Umbilical cord (tissue), 2 donors: ENCODE data around the gene ATXN7L2. TPM values are rescaled to one million over a fixed set of nuclear protein-coding genes. Genes with fewer than 3 reads are reported as not detected.
"Not testable (repeated sequence)": the region's sequence is repeated elsewhere in the genome, so short reads cannot be mapped to it uniquely, and the experiment has no call there.

Experiments used
- DNase-seq: peaks from one replicate; pipeline ENCODE4 v3.0.0-alpha.2; 2015; ENCODE audit warnings: low spot score
- total RNA-seq: library from RNA; depleted of rRNA; stranded (reverse); fragments of >200 nt; gene quantifications from one replicate; pipeline ENCODE4 v1.2.3, GENCODE V29; 2014; ENCODE audit warnings: low replicate concordance; ENCODE audit not compliant: insufficient read depth

Gene ATXN7L2, protein sequence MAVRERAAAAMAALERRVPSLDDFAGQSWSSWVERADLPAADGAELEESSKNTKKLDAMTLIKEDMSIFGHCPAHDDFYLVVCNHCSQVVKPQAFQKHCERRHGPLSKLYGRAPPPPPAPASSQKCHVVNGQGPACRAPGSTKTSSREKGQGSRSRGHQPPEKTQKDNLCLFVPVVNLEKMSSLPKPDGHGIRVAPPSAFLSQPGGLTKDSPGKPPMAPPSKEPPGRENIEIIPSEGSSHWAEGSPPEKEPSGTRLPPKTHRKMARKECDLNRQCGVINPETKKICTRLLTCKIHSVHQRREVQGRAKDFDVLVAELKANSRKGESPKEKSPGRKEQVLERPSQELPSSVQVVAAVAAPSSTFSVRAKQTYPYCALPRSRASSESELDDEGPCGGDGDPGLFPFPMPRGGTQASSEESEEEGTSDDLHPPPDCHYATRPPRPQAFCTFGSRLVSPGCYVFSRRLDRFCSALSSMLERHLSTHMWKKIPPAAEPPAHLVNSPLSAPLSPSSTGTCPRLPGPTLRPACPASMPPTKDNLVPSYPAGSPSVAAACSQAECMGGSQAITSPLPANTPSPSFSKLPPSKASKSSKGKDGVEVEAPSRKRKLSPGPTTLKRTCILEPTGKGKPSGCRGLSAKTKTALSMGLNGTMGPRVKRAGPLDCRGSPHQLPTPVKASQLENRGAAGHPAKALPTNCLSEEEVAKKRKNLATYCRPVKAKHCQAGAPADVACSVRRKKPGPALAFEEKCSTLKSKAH
- 0.24 TPM for total RNA-seq

DNA sequence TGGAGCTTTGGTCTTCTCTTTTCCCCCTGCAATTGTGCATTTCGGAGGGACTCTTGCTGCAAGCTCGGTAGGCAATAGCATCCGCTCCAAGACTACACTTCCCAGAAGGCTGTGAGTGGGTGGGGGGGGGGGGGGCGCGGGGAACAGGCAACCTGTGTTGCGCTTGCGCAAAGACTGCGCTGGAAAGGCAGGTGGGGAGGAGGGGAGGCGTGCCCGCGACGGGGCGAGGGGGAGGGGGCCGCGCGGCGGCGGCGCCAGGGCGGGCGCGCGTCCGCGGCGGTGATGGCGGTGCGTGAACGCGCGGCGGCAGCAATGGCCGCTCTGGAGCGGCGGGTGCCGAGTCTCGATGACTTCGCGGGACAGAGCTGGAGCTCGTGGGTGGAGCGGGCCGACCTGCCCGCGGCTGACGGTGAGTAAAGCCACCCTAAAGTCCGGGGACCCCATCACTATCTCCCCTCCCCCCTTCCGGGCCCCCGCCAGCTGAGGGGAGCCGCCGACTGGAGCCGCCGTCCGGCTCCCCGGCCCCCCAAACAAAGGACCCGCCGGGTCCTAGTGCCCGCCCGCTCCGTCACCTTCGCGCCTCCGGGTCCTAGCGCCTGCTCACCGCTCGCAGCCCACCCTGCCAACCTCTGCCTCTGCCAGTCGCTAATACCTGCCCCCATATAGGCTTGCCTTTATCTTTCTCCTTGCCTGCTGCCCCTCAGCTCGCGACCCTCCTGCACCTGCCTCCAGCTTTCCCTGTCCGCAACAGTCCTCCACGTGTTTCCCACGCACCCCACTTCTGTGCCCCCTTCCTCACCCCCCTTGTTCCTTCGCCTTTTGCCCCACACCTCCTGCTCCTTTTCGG lies at the start of gene ATXN7L2:
TSS of gene ATXN7L2 (plus strand) at position 234 of the 847 bp plus-strand sequence. CDS start at position 283, 49 bp downstream.
- DNase-seq: peak; percentile 95

DNA sequence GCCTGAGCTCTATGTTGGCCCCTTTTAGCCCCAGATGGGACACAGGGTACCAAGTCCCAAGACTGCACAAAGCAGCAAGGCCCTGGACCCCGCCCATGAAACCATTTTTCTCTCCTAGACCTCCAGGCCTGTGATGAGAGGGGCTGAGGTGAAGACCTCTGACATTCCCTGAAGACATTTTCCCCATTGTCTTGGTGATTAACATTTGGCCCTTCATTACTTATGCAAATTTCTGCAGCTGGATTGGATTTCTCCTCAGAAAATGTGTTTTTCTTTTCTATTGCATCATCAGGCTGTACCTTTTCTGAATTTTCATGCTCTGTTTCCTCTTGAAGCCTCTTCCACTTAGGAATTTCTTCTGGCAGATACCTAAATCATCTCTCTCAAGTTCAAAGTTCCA lies 49.2 kb upstream of the ATXN7L2 start:
- DNase-seq: no peak

DNA sequence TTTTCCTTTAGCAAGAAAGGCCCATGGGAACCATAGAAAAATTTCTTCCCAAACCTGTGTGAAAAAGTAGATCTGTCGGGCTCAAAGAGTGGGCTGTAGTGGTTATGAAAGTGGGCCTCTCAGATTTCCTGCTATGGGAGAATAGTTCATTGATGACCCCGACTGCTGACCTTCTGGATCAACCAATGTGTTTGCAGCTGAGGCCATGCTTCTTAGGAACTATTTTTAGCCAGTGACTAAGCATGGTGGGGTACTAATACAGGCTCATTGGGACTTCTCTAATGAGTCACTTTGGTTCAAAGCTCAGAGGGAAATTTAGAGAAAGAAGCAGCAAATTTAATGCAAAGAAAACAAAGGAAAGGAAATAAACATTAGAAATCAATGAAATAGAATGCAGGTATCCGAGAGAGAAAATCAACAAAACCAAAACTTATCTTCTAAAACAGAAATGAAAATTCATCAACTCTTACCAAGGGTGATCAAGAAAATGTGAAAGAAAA lies 44.9 kb upstream of the ATXN7L2 start:
- DNase-seq: peak; percentile 21

DNA sequence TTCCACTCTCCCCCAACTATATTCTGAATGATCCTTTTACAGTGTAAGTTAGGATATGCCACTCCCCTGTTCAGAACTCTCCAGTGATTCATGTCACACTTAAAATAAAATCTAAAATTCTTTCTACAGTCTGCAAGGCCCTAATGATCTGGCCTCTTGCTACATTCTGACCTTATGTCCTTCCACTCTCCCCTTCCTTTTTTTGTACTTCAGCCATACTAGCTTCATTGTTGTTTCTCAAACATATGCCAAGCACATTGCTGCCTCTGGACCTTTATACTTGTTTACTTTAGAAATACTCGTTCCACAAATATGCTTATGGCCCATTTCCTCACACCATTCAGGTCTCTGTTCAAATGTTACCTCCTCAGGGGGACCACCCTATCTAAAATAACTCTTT lies 42.6 kb upstream of the ATXN7L2 start:
- DNase-seq: no peak

DNA sequence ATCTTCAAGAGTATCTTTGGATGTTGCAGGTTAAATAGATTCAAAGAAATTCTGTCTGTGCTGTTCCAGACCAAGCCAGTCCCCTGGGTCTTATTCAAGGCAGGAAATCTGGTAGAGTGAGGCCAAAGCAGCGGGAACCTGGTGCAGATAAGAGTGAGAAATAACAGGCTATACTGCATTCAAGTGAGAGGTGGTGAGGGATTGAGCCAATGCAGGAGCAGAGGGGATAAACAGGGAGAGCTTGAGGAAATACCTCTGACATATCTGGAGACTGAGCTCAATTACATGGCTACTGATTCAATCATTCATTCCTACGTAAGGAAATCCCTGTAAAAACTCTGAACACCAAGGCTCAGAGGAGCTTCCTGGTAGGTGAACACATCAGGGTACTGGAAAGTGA lies 40.2 kb upstream of the ATXN7L2 start:
- peak; percentile 69 for DNase-seq

DNA sequence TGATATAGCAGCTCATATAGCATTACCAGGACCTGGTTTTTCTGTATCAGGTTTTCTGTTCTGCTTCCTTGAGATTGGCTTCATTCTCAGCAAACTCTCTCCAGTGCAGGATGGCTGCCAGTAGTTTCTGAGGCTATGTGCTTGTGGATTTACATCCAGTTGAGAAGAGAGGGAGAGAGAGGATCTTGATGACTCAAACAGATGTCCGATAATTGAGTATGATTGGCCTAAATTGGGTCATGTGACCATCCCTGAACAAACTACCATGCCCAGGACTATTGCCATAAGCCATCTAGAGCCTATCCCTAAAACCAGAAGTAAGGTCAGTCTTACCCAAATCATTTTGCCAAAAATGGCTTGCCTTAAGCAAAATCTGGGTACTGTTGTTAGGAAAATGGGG lies 39.4 kb upstream of the ATXN7L2 start:
- DNase-seq: peak; percentile 40

DNA sequence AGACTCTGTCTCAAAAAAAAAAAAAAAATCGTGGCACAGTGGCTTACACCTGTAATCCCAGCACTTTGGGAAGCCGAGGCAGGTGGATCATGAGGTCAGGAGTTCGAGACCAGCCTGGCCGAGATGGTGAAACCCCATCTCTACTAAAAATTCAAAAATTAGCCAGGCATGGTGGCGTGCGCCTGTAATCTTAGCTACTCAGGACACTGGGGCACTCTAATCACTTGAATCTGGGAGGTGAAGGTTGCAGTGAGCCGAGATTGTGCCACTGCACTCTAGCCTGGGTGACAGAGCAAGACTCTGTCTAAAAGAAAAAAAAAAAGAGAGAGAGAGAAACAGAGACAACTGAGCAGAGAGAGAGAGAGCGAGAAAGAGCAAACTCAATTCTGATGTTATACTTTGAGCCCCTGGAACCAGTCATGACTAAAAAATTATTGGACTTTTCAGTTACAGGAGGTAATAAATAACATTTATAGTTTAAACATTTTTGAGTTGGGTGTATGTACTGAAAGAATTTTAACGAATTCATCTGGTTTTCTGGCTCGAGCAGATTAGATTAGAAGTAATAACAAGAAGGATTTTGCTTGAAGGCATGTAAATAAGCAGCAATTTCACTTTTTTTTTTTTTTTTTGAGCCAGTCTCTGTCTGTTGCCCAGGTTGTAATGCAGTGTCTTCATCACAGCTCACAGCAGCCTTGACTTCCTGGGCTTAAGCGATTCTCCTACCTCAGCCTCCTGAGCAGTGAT lies 37.6 kb upstream of the ATXN7L2 start:
- DNase-seq: peak; percentile 74

DNA sequence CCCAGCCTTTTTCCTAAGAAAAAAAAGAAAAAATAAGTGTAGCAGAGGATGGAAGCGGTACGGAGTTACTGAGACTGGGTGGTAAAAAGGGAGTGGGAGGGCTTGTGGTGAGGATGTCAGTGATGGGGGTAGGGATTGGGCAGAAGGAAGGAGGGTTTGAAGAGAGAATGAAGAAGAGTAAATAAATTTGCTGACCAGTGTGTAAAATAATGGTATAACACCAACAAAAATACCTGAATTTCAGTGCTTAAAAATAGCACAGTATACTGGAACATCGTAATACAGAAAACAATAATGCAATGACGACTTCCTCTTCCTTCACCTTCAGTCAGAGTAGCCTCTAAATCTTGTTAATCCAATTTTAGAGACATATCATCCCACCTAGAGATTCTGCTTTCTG lies 36.2 kb upstream of the ATXN7L2 start:
- no peak for DNase-seq

DNA sequence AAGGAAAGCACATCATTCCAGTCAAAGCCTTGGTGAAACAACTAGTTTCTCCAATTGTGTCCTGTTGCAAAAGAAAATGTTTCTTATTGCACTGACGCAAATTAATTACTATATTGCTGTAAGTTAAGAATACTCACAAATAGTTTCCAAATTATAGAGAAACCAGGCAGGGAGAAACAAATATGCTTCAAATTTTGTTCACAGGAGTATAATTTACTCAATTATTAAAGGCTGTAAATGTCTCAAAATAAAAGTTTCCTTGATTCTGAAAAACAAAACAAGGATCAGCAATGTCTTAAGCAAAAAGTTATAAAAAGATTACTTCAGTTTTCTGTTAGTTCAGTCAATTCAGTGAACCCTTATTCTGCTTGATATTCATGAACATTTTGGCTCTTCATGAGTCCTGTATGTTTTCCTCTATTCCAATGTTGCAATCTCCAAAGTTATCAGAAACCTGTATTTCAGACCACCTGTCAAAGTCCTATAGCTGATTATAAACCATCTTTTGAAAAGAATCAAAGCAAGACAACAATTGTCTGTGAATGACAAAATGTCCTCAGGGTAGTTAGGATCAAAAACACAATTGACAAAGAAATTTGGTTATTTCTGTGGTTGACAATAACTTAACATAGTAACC lies 29.1 kb upstream of the ATXN7L2 start:
- DNase-seq: no peak

DNA sequence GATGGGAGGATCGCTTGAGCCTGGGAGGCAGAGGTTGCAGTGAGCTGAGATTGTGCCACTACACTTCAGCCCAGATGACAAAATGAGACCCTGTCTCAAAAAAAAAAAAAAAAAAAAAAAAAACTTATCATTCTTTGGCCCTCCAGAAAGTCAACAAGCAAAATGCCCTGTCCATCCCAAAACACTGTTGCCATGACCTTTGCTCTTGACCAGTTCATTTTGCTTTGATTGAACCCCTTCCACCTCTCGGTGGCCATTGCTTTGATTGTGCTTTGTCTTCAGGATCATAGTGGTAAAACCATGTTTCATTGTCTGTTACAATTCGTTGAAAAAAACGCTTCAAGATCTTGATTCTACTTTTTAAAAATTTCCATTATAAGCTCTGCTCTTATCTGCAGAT lies 25.9 kb upstream of the ATXN7L2 start:
- no peak for DNase-seq

DNA sequence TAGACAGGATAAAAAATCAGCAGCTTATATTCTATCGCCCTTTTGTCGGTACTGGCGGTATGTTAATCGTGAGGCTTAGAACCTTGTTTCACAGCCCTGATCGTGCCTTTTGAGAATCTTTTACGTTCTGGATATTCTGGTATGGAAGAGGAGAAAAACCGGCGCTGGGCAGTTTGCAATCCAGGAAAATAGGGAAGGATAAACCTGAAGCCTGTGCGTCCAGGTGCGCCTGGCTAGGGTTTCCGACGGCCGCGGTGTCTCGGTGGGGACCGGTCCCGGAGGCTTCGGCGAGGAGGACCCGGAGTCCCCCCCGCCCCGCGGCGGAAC lies 17.6 kb upstream of the ATXN7L2 start:
- no peak for DNase-seq

DNA sequence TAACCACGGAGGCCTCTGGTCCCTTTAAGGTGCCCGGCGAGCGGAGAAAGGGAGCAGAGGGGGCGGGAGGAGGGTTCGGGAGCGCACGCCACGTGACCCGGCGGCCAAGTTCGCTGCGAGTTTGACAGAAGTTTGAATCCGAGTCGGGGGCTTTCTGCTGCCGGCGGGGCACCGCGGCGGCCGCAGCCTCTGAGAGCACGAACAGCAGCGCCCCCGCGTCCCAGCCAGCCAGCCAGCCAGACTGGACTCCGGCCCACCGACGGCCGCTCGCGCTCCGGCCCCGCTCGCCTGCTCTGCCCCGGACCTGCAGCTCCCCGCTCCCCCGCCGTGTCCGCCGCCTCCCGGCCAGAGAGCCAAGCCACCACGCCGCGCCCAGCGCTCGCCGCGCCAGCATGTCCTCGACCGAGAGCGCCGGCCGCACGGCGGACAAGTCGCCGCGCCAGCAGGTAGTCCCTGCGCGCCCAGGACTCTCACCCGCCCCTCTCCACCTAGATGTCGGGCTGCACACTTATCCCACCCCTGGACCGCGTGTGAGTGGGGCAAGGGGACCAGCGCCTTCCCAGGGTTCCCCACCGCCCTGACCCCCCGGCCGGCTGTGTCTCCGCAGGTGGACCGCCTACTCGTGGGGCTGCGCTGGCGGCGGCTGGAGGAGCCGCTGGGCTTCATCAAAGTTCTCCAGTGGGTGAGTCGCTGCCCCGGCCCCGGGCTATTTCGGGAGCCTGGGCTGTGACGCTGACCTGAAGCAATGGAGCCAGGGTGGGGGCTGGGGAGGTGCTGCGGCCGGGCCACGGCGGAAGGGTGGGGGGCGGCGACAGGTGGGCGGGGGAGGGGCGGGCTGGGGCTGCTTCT lies 17.0 kb upstream of the ATXN7L2 start, which contains the start of gene SYPL2:
TSS of gene SYPL2 (plus strand) at position 95 of the 849 bp plus-strand sequence. CDS start at position 393, 298 bp downstream.
- peak; percentile 28 for DNase-seq

DNA sequence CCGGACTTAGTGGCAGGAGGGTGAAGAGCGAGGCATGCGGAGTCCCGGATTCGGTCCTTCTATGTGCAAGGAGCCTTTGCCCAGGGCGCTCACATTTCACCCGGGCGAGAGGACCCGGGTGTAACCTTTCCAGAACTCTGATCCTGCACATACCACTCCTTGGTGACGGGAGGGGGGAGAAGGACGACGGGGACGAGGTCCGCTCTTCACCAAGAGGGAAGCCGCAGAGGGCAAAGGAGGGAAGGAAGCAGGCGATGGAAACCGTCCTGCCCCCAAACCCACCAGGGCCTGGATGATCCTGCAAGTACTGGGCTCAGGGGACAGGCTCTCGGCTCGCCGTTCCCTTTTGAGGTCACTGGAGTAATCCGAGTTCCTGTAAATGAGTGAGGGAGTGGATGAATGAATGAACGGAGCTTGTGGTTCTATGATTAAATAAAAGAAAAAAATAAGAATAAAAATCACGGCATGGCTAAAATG lies 16.4 kb upstream of the ATXN7L2 start:
- no peak for DNase-seq

DNA sequence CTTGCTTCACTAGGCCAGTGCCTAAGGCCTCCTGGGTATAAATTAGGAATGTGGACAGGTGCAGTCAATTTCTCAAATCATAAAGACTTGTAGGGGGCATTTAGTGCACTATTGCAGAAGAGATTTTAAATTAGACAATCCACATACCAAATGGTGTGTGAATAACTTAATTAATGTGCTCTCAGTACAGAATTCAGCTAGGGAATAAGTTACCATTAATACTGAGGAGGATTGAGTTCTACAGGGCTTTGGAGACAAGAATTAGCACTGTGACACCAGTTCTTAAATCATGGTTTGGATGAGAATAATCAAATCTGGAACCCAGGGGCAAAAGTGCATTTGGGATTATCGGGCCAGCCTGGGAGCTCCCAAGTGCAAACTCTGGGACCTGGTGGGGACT lies 15.6 kb upstream of the ATXN7L2 start:
- DNase-seq: no peak

DNA sequence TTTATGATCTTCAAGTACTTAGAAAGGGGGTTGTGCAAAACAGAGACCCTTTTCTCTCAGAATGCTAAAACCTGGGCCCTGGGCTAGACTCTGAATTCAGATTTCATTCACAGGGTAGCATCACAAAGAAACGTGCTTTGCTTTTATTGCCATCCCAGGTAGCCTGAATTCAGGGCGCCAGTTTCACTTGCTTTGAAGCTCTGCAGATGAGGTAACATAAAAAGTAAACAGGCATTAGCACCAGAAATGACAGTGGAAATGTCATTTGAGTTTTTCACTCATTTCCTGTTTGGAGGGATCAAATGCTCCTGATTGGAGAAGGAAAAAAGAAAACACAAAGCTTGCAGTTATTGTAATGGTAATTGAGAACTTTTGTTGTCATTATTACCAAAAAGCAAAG lies 14.8 kb upstream of the ATXN7L2 start:
- DNase-seq: no peak

DNA sequence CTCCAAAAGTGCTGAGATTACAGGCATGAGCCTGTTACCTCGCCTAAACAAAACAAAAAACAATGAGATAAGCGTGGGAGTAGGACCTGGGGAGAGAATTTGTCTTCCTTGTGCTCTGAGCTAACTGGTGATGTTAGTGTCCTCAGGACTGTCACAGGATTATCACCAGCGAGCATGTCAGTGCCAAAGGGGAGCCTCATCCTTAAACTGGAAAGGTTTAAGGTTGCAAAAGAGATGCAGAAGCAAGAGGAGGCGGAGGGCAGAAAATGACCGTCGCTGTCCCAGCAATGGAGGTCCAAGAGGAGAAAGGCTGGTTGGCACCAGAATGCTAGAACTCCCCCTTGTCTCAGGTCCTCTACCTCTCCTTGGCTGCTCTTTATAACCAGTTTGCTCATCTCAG lies 13.5 kb upstream of the ATXN7L2 start:
- DNase-seq: no peak

DNA sequence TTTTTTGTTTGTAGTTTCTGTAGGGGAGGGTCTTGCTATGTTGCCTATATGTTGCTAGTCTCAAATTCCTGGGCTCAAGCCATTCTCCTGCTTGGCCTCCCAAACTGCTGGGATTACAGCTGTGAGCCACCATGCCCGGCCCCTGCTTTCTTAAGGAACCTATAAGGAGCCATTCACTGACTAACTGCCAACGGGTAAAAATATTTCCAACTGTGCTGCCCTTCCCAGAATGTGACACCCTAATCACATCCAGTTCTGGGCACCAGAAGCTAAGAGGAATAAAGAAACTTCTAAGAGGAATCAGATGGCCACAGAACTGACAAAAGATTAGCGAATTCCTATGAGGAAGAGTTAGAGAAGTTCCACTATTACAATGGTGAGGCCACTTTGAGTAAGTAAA lies 10.9 kb upstream of the ATXN7L2 start:
- no peak for DNase-seq

DNA sequence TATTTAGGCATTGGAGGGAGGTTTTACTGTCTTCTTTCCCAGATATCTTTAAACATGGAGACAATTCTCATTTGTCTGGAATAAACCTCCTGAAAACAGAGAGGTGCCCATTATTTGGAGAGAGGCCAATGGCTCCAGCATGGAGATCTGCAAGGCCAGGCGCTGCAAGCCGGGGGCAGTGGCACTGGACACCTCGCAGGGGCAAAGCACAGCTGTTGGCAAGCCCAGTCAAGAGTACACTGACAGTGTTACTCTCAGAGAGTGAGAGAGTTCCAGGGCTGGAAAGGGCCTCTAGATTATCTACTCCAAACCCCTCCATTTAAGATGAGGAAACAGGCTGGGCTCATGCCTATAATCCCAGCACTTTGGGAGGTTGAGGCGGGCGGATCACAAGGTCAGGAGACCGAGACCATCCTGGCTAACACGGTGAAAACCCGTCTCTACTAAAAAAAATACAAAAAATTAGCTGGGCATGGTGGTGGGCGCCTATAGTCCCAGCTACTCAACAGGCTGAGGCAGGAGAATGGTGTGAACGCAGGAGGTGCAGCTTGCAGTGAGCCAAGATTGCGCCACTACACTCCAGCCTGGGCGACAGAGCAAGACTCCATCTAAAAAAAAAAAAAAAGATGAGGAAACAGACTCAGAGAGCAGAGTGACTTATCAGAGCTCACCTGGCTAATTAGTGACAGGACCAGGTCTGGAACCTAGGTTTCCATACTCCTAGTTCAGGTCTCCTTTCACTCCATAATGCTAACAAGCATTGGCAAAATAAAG lies 10.2 kb upstream of the ATXN7L2 start:
- not testable (repeated sequence) for DNase-seq

DNA sequence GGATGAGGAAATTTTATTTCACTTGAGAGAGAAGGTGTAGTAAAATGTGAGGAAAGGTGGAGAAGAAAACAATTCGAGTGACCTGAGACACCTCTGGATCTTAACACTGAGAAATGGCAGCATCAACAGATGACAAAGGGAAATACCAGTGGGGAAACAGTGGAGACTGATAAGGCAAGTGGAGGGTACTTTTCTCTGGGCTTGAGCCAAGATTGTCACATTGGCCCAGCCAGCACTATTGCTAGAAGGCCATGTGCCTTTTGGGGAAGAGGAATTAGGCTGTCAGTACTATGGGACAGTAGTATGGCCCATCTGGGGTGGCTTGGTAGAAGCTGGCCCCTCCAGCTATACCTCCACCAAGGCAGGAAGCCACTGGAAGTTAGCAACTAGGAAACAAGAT lies 9.0 kb upstream of the ATXN7L2 start:
- DNase-seq: no peak
